ENCODE results near the gene GPC3. TPM values are rescaled to one million over a fixed set of nuclear protein-coding genes. Genes with fewer than 3 reads are reported as not detected.

Gene GPC3
- total RNA-seq, 1 experiment from 2014 or later: 32.4 TPM

GRCh38 chrX:133864236-133864635 lies 121.2 kb downstream of the GPC3 start (continued):
- TF ChIP-seq, protein P1, sequence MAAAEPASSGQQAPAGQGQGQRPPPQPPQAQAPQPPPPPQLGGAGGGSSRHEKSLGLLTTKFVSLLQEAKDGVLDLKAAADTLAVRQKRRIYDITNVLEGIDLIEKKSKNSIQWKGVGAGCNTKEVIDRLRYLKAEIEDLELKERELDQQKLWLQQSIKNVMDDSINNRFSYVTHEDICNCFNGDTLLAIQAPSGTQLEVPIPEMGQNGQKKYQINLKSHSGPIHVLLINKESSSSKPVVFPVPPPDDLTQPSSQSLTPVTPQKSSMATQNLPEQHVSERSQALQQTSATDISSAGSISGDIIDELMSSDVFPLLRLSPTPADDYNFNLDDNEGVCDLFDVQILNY (CRISPR knock-in tag; IDR thresholded peaks at IDR 0.05): no peak
- TF ChIP-seq, protein P2, sequence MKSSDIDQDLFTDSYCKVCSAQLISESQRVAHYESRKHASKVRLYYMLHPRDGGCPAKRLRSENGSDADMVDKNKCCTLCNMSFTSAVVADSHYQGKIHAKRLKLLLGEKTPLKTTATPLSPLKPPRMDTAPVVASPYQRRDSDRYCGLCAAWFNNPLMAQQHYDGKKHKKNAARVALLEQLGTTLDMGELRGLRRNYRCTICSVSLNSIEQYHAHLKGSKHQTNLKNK (CRISPR knock-in tag; IDR thresholded peaks at IDR 0.05): no peak

DNA sequence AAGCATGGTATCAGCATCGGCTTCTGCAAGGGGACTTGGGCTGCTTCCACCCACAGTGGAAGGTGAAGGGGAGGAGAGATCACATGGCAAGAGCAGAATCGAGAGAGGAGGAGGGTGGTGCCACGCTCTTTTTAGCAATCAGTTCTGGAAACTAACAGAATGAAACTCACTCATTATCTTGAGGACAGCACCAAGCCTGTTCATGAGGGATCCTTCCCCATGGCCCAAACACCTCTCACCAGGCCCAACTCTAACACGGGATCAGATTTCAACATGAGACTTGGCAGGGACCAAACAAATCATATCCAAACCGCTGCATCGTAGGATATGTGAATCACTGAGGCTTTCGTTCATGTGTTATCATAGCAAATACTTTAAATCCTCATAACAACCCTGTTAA lies 125.5 kb downstream of the GPC3 start:
- peaks cover 11% of the 10 kb centered on the region for H3K4me1 Mint-ChIP-seq

DNA sequence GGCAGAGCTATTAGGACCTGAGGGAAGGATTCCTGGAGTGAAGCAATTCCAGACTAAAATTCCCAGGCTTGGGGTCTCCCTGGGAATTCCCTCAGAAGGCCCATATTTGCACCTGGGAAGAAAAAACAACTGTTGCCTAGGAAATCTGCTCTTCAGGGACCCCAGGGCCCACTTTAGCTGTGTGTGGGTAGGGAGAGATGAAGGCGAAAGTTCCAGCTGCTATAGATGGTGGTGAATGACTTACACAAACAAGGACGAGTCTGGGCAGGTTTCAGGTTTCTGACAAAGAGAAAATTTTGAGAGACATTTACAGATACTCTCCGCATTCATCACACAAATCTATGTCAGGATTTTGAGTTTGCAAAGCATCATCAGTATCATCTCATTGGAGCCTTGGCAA lies 126.1 kb downstream of the GPC3 start:
- H3K9me3 Mint-ChIP-seq: no peaks in the 10 kb centered on the region
- no peak for ATAC-seq
- H3K27ac Mint-ChIP-seq: peak overlapping the region; percentile 91; the same call in 1 of the 2 replicates
- POLR2A ChIA-PET: no interaction called here
- no peaks in the 10 kb centered on the region for H3K36me3 Mint-ChIP-seq
- CTCF ChIA-PET: no interaction called here
- no peak overlapping the region for H3K4me3 Mint-ChIP-seq
- TF ChIP-seq NR3C1 (CRISPR knock-in tag; conservative IDR thresholded peaks at IDR 0.05; ENCODE audit: low read depth): no peak
- TF ChIP-seq ETV6 (CRISPR knock-in tag; IDR thresholded peaks at IDR 0.05): no peak
- TF ChIP-seq CREM (CRISPR knock-in tag; IDR thresholded peaks at IDR 0.05): no peak
- no peak for TF ChIP-seq GRHL2 (CRISPR knock-in tag; IDR thresholded peaks at IDR 0.05; ENCODE audit: insufficient replicate concordance, severe bottlenecking)
- peaks cover 11% of the 10 kb centered on the region for H3K4me1 Mint-ChIP-seq
- H3K27me3 Mint-ChIP-seq (ENCODE audit: low read depth): no peaks in the 10 kb centered on the region; the same call in 1 of the 2 replicates
- DNase-seq (ENCODE audit: low spot score): no peak

More for the DNA sequence above, 125.5 kb downstream of the GPC3 start:
- Mint-ChIP-seq H3K27ac (peak overlapping the region; percentile 91; the same call in 1 of the 2 replicates), H3K4me3 (no peak overlapping the region), H3K27me3 (ENCODE audit: low read depth) (no peaks in the 10 kb centered on the region; the same call in 1 of the 2 replicates), H3K36me3 (no peaks in the 10 kb centered on the region), H3K9me3 (no peaks in the 10 kb centered on the region)
- ATAC-seq (no peak), DNase-seq (ENCODE audit: low spot score) (no peak)
- no peak for TF ChIP-seq ZNF317 (CRISPR knock-in tag; IDR thresholded peaks at IDR 0.05; ENCODE audit: borderline replicate concordance, low read depth)
- TF ChIP-seq NR3C1 (CRISPR knock-in tag; conservative IDR thresholded peaks at IDR 0.05; ENCODE audit: low read depth): no peak
- TF ChIP-seq ZNF532 (CRISPR knock-in tag; IDR thresholded peaks at IDR 0.05; ENCODE audit: borderline replicate concordance): no peak
- TF ChIP-seq PRRX2 (CRISPR knock-in tag; IDR thresholded peaks at IDR 0.05): no peak
- ChIA-PET CTCF (interaction anchor here (0.6 kb wide), 1 partner anchor 125 kb away, joined by 4 read pairs; no protein-coding TSS in a partner anchor), POLR2A (no interaction called here)

DNA sequence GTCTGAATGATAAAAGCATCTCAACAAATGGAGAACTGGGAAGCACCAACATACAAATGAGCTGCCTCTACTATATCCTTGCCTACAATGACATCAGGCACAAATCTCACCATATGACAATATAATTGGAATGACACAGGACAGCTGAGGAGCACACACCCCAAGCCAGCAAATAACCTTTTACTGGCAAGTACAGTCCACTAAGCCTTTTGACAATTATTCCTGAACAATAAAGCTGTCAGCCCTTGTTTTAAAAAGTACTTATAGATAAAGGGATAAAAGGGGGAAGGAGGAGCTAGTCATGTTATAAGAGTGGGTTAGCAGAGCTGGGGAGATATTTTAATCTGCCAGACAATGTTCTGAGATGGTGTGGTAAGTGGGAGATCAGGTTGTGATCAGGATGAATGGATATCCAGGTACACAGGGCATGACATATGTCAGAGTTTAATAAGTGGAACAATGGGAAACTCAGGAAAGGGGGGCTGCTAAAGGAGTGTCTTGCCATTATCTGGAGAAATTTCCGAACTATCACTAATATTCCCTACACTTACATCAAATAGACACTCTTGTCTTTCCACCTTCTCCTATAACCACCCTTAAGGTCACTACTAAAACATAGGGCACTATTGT lies 127.6 kb downstream of the GPC3 start:
- CTCF ChIA-PET: interaction anchor here (1.2 kb wide), 1 partner anchor 18 kb away, joined by 4 read pairs; no protein-coding TSS in a partner anchor
- Mint-ChIP-seq H3K4me1 (peaks cover 11% of the 10 kb centered on the region), H3K27ac (no peak overlapping the region), H3K4me3 (no peak overlapping the region), H3K36me3 (no peaks in the 10 kb centered on the region), H3K9me3 (no peaks in the 10 kb centered on the region), H3K27me3 (ENCODE audit: low read depth) (no peaks in the 10 kb centered on the region; the same call in 1 of the 2 replicates)
- ATAC-seq (no peak), DNase-seq (ENCODE audit: low spot score) (no peak)
- POLR2A ChIA-PET: no interaction called here
- TF ChIP-seq CREB1 (CRISPR knock-in tag; IDR thresholded peaks at IDR 0.05) (no peak), GTF2I (CRISPR knock-in tag; conservative IDR thresholded peaks at IDR 0.05) (no peak), SP1 (CRISPR knock-in tag; conservative IDR thresholded peaks at IDR 0.05) (no peak), ATF1 (CRISPR knock-in tag; IDR thresholded peaks at IDR 0.05) (no peak), MYBL2 (CRISPR knock-in tag; IDR thresholded peaks at IDR 0.05) (no peak), CBFB (CRISPR knock-in tag; IDR thresholded peaks at IDR 0.05; ENCODE audit: low read depth) (no peak)
- TF ChIP-seq, protein P3, sequence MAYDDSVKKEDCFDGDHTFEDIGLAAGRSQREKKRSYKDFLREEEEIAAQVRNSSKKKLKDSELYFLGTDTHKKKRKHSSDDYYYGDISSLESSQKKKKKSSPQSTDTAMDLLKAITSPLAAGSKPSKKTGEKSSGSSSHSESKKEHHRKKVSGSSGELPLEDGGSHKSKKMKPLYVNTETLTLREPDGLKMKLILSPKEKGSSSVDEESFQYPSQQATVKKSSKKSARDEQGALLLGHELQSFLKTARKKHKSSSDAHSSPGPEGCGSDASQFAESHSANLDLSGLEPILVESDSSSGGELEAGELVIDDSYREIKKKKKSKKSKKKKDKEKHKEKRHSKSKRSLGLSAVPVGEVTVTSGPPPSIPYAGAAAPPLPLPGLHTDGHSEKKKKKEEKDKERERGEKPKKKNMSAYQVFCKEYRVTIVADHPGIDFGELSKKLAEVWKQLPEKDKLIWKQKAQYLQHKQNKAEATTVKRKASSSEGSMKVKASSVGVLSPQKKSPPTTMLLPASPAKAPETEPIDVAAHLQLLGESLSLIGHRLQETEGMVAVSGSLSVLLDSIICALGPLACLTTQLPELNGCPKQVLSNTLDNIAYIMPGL (CRISPR knock-in tag; IDR thresholded peaks at IDR 0.05): no peak
- TF ChIP-seq, protein P4, sequence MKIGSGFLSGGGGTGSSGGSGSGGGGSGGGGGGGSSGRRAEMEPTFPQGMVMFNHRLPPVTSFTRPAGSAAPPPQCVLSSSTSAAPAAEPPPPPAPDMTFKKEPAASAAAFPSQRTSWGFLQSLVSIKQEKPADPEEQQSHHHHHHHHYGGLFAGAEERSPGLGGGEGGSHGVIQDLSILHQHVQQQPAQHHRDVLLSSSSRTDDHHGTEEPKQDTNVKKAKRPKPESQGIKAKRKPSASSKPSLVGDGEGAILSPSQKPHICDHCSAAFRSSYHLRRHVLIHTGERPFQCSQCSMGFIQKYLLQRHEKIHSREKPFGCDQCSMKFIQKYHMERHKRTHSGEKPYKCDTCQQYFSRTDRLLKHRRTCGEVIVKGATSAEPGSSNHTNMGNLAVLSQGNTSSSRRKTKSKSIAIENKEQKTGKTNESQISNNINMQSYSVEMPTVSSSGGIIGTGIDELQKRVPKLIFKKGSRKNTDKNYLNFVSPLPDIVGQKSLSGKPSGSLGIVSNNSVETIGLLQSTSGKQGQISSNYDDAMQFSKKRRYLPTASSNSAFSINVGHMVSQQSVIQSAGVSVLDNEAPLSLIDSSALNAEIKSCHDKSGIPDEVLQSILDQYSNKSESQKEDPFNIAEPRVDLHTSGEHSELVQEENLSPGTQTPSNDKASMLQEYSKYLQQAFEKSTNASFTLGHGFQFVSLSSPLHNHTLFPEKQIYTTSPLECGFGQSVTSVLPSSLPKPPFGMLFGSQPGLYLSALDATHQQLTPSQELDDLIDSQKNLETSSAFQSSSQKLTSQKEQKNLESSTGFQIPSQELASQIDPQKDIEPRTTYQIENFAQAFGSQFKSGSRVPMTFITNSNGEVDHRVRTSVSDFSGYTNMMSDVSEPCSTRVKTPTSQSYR (CRISPR knock-in tag; IDR thresholded peaks at IDR 0.05): no peak
